HL-60 (cell line): ENCODE data around the gene NFIA.

Experiments used
- DNase-seq, 2 experiments: peaks; one replicate each; pipeline ENCODE4 v3.0.0-alpha.2; 2010 to 2020; ENCODE audit warnings: low read depth in 1 of 2, low spot score in 1 of 2
- H3K27ac ChIP-seq: fragments of 250-450 bp; sonication (Bioruptor Pico); replicated peaks from 2 replicates; pipeline ENCODE4 v1.5.1; 2020; ENCODE audit warnings: mild to moderate bottlenecking, moderate library complexity
- H3K27me3 ChIP-seq: fragments of 250-450 bp; sonication (Bioruptor Pico); 2 replicates; pipeline ENCODE4 v1.5.1; 2021; ENCODE audit warnings: mild to moderate bottlenecking, moderate library complexity; ENCODE audit not compliant: insufficient read depth, poor library complexity, severe bottlenecking
- H3K4me3 ChIP-seq: replicated peaks from 2 replicates; pipeline ENCODE4 v1.5.1; 2011; ENCODE audit warnings: mild to moderate bottlenecking, control low read depth, low read length; ENCODE audit not compliant: insufficient read depth
- CTCF ChIP-seq: IDR thresholded peaks from one replicate; pipeline ENCODE4 v1.5.1; 2011; ENCODE audit warnings: low read length, control low read depth, inconsistent platforms; ENCODE audit not compliant: insufficient read depth
- GABPA ChIP-seq: IDR thresholded peaks from 2 replicates; pipeline ENCODE4 v1.6.1; 2012; ENCODE audit warnings: low read depth
- POLR2AphosphoS5 ChIP-seq: IDR thresholded peaks from 2 replicates; pipeline ENCODE4 v1.6.1; 2012; ENCODE audit warnings: low read depth
- REST ChIP-seq: IDR thresholded peaks from 2 replicates; pipeline ENCODE4 v1.6.1; 2012; ENCODE audit warnings: low read depth; ENCODE audit not compliant: insufficient replicate concordance
- SPI1 ChIP-seq: IDR thresholded peaks from 2 replicates; pipeline ENCODE4 v1.6.1; 2012; ENCODE audit warnings: low read depth, mild to moderate bottlenecking, borderline replicate concordance

NFIA gene

GRCh38 chr1:61316493-61316892 lies 234.1 kb downstream of the NFIA start:
- no peak for DNase-seq
- Histone ChIP-seq H3K4me3 (no peak overlapping the region), H3K27me3 (peaks cover 2% of the 10 kb centered on the region), H3K27ac (no peak overlapping the region)
- TF ChIP-seq SPI1 (no peak), GABPA (no peak), CTCF (no peak), REST (no peak), POLR2AphosphoS5 (no peak)

- TF ChIP-seq SPI1 (no peak), GABPA (no peak), POLR2AphosphoS5 (no peak), CTCF (no peak), REST (no peak)
- Histone ChIP-seq H3K27me3 (no peaks in the 10 kb centered on the region), H3K27ac (no peak overlapping the region), H3K4me3 (no peak overlapping the region)
- no peak for DNase-seq
These were observed 236.2 kb downstream of the NFIA start for GRCh38 chr1:61318319-61319125.

- H3K4me3 ChIP-seq, result no peak overlapping the region
- TF ChIP-seq CTCF, result no peak
- no peak for TF ChIP-seq REST
- TF ChIP-seq SPI1, result no peak
- TF ChIP-seq GABPA, result no peak
- no peak for TF ChIP-seq POLR2AphosphoS5
- no peak overlapping the region for H3K27ac ChIP-seq
- no peak for DNase-seq
- no peaks in the 10 kb centered on the region for H3K27me3 ChIP-seq
These were observed 238.2 kb downstream of the NFIA start for GRCh38 chr1:61320575-61320974.
